ENCODE measurements around the gene SLAMF6. TPM values are rescaled to one million over a fixed set of nuclear protein-coding genes. Genes with fewer than 3 reads are reported as not detected.

The SLAMF6 gene
- total and polyA plus RNA-seq, 2 donors (not counting 1 experiment from before 2014, with no cell fraction given), result not detected

DNA sequence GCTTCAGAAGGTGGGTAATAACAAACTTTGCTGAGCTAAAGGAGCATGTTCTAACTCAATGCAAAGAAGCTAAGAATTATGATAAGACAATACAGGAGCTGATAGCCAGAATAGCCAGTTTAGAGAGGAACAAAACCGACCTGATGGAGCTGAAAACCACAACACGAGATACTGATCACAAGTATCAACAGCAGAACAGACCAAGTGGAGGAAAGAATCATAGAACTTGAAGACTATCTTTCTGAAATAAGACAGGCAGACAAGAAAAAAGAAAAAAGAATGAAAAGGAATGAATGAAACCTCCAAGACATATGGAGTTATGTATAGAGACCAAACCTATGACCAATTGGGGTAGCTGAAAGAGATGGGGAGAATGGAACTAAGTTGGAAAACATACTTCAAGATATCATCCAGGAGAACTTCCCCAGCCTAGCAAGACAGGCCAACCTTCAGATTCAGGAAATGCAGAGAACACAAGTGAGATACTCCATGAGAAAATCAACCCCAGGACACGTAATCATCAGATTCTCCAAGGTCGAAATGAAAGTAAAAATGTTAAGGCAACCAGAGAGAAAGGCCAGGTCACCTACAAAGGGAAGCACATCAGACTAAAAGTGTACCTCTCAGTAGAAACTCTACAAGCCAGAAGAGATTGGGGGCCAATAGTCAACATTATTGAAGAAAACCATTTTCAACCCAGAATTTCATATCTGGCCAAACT, 35.8 kb upstream of the SLAMF6 start:
- no peak for TF ChIP-seq EZH2 (IDR thresholded peaks at IDR 0.05; ENCODE audit: low read length, missing control alignments)
- TF ChIP-seq, protein P1, sequence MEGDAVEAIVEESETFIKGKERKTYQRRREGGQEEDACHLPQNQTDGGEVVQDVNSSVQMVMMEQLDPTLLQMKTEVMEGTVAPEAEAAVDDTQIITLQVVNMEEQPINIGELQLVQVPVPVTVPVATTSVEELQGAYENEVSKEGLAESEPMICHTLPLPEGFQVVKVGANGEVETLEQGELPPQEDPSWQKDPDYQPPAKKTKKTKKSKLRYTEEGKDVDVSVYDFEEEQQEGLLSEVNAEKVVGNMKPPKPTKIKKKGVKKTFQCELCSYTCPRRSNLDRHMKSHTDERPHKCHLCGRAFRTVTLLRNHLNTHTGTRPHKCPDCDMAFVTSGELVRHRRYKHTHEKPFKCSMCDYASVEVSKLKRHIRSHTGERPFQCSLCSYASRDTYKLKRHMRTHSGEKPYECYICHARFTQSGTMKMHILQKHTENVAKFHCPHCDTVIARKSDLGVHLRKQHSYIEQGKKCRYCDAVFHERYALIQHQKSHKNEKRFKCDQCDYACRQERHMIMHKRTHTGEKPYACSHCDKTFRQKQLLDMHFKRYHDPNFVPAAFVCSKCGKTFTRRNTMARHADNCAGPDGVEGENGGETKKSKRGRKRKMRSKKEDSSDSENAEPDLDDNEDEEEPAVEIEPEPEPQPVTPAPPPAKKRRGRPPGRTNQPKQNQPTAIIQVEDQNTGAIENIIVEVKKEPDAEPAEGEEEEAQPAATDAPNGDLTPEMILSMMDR (conservative IDR thresholded peaks at IDR 0.05 in 1 of 2, IDR thresholded peaks at IDR 0.05 in 1 of 2; ENCODE audit: low read depth in 1 of 2, low read length in 2 of 2), result no peak
- no peaks in the 10 kb centered on the region for H3K9me3 ChIP-seq (ENCODE audit: control insufficient read depth, insufficient read depth, low read depth, low read length)
- no peak overlapping the region for H3K4me3 ChIP-seq (replicated peaks in 1 of 4; ENCODE audit: control extremely low read depth in 1 of 4, insufficient read depth in 1 of 4, low read depth in 3 of 4, low read length in 4 of 4)
- no peaks in the 10 kb centered on the region for H3K4me1 ChIP-seq (ENCODE audit: control insufficient read depth, extremely low read depth, insufficient read depth, low read length)
- H3K79me2 ChIP-seq (ENCODE audit: control insufficient read depth, insufficient read depth, low read length), result no peaks in the 10 kb centered on the region
- no peaks in the 10 kb centered on the region for H3K27me3 ChIP-seq (ENCODE audit: control insufficient read depth, insufficient read depth, low read length)
- H3K4me2 ChIP-seq (ENCODE audit: extremely low read depth, insufficient read depth, low read length), result no peak overlapping the region
- no peak for DNase-seq (ENCODE audit: low read depth in 2 of 2)
- no peaks in the 10 kb centered on the region for H3K36me3 ChIP-seq (ENCODE audit: control insufficient read depth, insufficient read depth, low read length)
- H4K20me1 ChIP-seq (ENCODE audit: control insufficient read depth, extremely low read depth, insufficient read depth, low read length), result no peaks in the 10 kb centered on the region
- no peak overlapping the region for H3K27ac ChIP-seq (ENCODE audit: insufficient read depth, low read length)
- no peak overlapping the region for H3K9ac ChIP-seq (ENCODE audit: insufficient read depth, low read length)
- H2AFZ ChIP-seq (ENCODE audit: low read length), result no peak overlapping the region

DNA sequence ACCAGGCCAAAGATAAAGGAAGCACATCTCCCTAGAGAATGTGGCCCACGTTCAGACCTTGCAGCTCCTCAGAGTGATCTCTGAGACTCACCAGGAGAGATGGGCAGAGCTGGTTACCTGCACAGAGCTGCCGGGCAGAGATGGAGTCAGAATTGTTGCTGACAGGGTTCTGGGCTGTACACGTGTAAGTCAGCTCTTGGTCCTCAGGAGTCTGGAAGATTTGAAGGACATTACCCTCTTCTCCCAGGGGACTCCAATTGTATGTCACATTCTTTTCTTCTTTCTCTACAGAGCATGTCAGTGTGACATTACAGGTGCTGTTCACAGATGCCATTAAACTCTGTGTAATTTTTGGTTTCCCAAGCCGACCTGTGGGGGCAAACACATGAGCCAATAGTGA, 30.7 kb upstream of the SLAMF6 start:
- TF ChIP-seq, protein P1 (conservative IDR thresholded peaks at IDR 0.05 in 1 of 2, IDR thresholded peaks at IDR 0.05 in 1 of 2; ENCODE audit: low read depth in 1 of 2, low read length in 2 of 2), result no peak
- TF ChIP-seq EZH2 (IDR thresholded peaks at IDR 0.05; ENCODE audit: low read length, missing control alignments), result no peak
- no peaks in the 10 kb centered on the region for H3K9me3 ChIP-seq (ENCODE audit: control insufficient read depth, insufficient read depth, low read depth, low read length)
- H3K27ac ChIP-seq (ENCODE audit: insufficient read depth, low read length), result no peak overlapping the region
- no peaks in the 10 kb centered on the region for H3K27me3 ChIP-seq (ENCODE audit: control insufficient read depth, insufficient read depth, low read length)
- no peaks in the 10 kb centered on the region for H3K36me3 ChIP-seq (ENCODE audit: control insufficient read depth, insufficient read depth, low read length)
- no peak overlapping the region for H3K4me2 ChIP-seq (ENCODE audit: extremely low read depth, insufficient read depth, low read length)
- H3K4me3 ChIP-seq (replicated peaks in 1 of 4; ENCODE audit: control extremely low read depth in 1 of 4, insufficient read depth in 1 of 4, low read depth in 3 of 4, low read length in 4 of 4), result no peak overlapping the region
- DNase-seq (ENCODE audit: low read depth in 2 of 2), result no peak
- H2AFZ ChIP-seq (ENCODE audit: low read length), result no peak overlapping the region
- H4K20me1 ChIP-seq (ENCODE audit: control insufficient read depth, extremely low read depth, insufficient read depth, low read length), result no peaks in the 10 kb centered on the region
- no peaks in the 10 kb centered on the region for H3K4me1 ChIP-seq (ENCODE audit: control insufficient read depth, extremely low read depth, insufficient read depth, low read length)
- H3K79me2 ChIP-seq (ENCODE audit: control insufficient read depth, insufficient read depth, low read length), result no peaks in the 10 kb centered on the region
- no peak overlapping the region for H3K9ac ChIP-seq (ENCODE audit: insufficient read depth, low read length)

DNA sequence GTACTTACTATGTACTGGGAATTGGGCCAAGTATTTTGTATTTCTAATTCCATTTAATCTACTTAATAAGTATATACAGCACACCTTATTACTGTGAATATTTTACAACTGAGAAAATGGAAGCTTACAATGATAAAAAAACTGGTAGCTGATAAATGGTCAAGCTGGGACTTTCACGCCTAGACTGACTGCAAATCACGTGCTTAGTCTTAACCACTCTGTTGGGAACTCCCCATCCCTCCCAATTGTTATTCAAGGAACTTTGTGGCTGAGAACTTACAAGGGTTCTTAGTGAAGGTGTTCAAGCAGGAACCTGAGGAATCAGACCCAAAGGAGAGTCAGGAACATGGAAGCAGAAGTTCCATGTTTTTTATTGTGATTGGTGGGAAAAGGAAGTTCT, 29.4 kb upstream of the SLAMF6 start:
- no peak for DNase-seq (ENCODE audit: low read depth in 2 of 2)
- no peak for TF ChIP-seq EZH2 (IDR thresholded peaks at IDR 0.05; ENCODE audit: low read length, missing control alignments)
- TF ChIP-seq, protein P1 (conservative IDR thresholded peaks at IDR 0.05 in 1 of 2, IDR thresholded peaks at IDR 0.05 in 1 of 2; ENCODE audit: low read depth in 1 of 2, low read length in 2 of 2), result no peak
- no peak overlapping the region for H3K4me3 ChIP-seq (replicated peaks in 1 of 4; ENCODE audit: control extremely low read depth in 1 of 4, insufficient read depth in 1 of 4, low read depth in 3 of 4, low read length in 4 of 4)
- no peak overlapping the region for H3K27ac ChIP-seq (ENCODE audit: insufficient read depth, low read length)
- H3K27me3 ChIP-seq (ENCODE audit: control insufficient read depth, insufficient read depth, low read length), result no peaks in the 10 kb centered on the region
- H3K9ac ChIP-seq (ENCODE audit: insufficient read depth, low read length), result no peak overlapping the region
- no peaks in the 10 kb centered on the region for H4K20me1 ChIP-seq (ENCODE audit: control insufficient read depth, extremely low read depth, insufficient read depth, low read length)
- H3K36me3 ChIP-seq (ENCODE audit: control insufficient read depth, insufficient read depth, low read length), result no peaks in the 10 kb centered on the region
- H3K4me2 ChIP-seq (ENCODE audit: extremely low read depth, insufficient read depth, low read length), result no peak overlapping the region
- H3K9me3 ChIP-seq (ENCODE audit: control insufficient read depth, insufficient read depth, low read depth, low read length), result no peaks in the 10 kb centered on the region
- H3K4me1 ChIP-seq (ENCODE audit: control insufficient read depth, extremely low read depth, insufficient read depth, low read length), result no peaks in the 10 kb centered on the region
- no peak overlapping the region for H2AFZ ChIP-seq (ENCODE audit: low read length)
- H3K79me2 ChIP-seq (ENCODE audit: control insufficient read depth, insufficient read depth, low read length), result no peaks in the 10 kb centered on the region
